ENCODE measurements around the gene ZCCHC8. TPM values are rescaled to one million over a fixed set of nuclear protein-coding genes. Genes with fewer than 3 reads are reported as not detected.
"Not testable (repeated sequence)": the region's sequence is repeated elsewhere in the genome, so short reads cannot be mapped to it uniquely, and the experiment has no call there.

The ZCCHC8 gene
- total RNA-seq, 2 experiments from 2014 or later, result 49.4 to 54.8 TPM

GRCh38 chr12:122469856-122470255 lies 30.9 kb downstream of the ZCCHC8 start:
- not testable (repeated sequence) for H3K27ac ChIP-seq (ENCODE audit: low read depth in 1 of 2, low read length in 2 of 2); H3K9me3 Mint-ChIP-seq; H3K27ac Mint-ChIP-seq; H3K4me3 Mint-ChIP-seq; H3K27me3 Mint-ChIP-seq; ATAC-seq (ENCODE audit: poor library complexity); H3K4me3 ChIP-seq (ENCODE audit: low read length); H3K27me3 ChIP-seq (ENCODE audit: control insufficient read depth in 1 of 2, insufficient read depth in 2 of 2, low read length in 2 of 2); H3K4me1 ChIP-seq (ENCODE audit: insufficient read depth, low read length); DNase-seq; H3K9me3 ChIP-seq (ENCODE audit: control insufficient read depth in 1 of 2, insufficient read depth in 1 of 2, low read length in 2 of 2); H3K4me1 Mint-ChIP-seq (ENCODE audit: low read depth)
- intact Hi-C loops (cut with DNase I, micrococcal nuclease), result loop anchor here in 1 of 2 experiments (5.0 kb wide), 2 partner anchors 48 to 133 kb away; partner anchors contain the start of gene CLIP1
- CTCF ChIA-PET, result interaction anchor here (5.8 kb wide), 1 partner anchor 71 kb away, joined by 84 read pairs; no protein-coding TSS in a partner anchor
- H3K36me3 ChIP-seq (ENCODE audit: insufficient read depth, low read length), result peaks cover 24% of the 10 kb centered on the region
- peaks cover 24% of the 10 kb centered on the region for H3K36me3 Mint-ChIP-seq (ENCODE audit: low read depth)
- POLR2A ChIA-PET, result interaction anchor here (1.5 kb wide), 1 partner anchor 70 kb away, joined by 4 read pairs; no protein-coding TSS in a partner anchor

GRCh38 chr12:122467983-122468382 lies 32.7 kb downstream of the ZCCHC8 start:
- peaks cover 6% of the 10 kb centered on the region for H3K36me3 Mint-ChIP-seq (ENCODE audit: low read depth)
- no peak overlapping the region for H3K4me3 ChIP-seq (ENCODE audit: low read length)
- peaks cover 6% of the 10 kb centered on the region for H3K36me3 ChIP-seq (ENCODE audit: insufficient read depth, low read length)
- H3K27ac ChIP-seq (ENCODE audit: low read depth in 1 of 2, low read length in 2 of 2), result no peak overlapping the region
- DNase-seq (no peak), ATAC-seq (ENCODE audit: poor library complexity) (no peak)
- no peaks in the 10 kb centered on the region for H3K4me1 ChIP-seq (ENCODE audit: insufficient read depth, low read length)
- H3K4me1 Mint-ChIP-seq (ENCODE audit: low read depth), result peaks cover 9% of the 10 kb centered on the region
- H3K27me3 Mint-ChIP-seq, result no peaks in the 10 kb centered on the region
- ChIA-PET CTCF (interaction anchor here (0.6 kb wide), 1 partner anchor 166 kb away, joined by 3 read pairs; no protein-coding TSS in a partner anchor), POLR2A (no interaction called here)
- H3K9me3 ChIP-seq (ENCODE audit: control insufficient read depth in 1 of 2, insufficient read depth in 1 of 2, low read length in 2 of 2), result no peaks in the 10 kb centered on the region
- H3K9me3 Mint-ChIP-seq, result no peaks in the 10 kb centered on the region
- H3K4me3 Mint-ChIP-seq, result no peak overlapping the region
- H3K27ac Mint-ChIP-seq, result no peak overlapping the region
- H3K27me3 ChIP-seq (ENCODE audit: control insufficient read depth in 1 of 2, insufficient read depth in 2 of 2, low read length in 2 of 2), result no peaks in the 10 kb centered on the region
- no peak for TF ChIP-seq CTCF (IDR thresholded peaks at IDR 0.05)
- intact Hi-C loops (cut with DNase I, micrococcal nuclease), result loop anchor here in 1 of 2 experiments (5.0 kb wide), 1 partner anchor 46 kb away; the partner anchor contains the start of gene CLIP1

DNA sequence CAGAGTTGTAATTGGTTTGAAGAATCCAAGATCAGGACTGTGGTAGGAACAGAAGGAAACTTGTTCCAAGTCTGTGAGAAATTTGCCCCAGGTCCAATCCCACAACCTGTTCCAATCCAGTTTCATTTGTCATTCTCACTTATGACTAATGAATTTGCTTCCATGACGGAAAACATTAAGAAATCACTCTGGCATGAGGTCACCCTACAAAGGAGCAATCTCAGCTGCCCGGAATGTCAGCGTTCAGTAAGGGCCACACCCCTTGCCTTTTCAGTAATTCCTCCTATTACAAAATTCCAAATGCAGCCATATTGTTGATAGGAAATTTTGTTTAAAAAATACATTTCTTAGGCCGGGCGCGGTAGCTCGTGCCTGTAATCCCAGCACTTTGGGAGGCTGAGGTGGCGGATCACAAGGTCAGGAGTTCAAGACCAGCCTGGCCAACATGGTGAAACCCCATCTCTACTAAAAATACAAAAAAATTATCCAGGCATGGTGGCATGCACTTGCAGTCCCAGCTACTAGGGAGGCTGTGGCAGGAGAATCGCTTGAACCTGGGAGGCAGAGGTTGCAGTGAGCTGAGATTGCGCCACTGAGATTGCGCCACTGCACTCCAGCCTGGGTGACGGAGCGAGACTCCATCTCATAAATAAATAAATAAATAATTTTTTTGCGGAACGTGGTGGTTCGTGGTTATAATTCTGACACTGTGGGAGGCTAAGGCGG lies 36.3 kb downstream of the ZCCHC8 start:
- H3K4me1 ChIP-seq (ENCODE audit: insufficient read depth, low read length); CTCF ChIA-PET; ATAC-seq (ENCODE audit: poor library complexity): not testable (repeated sequence)

GRCh38 chr12:122460641-122461040 lies 40.1 kb downstream of the ZCCHC8 start:
- H3K9me3 Mint-ChIP-seq, result no peaks in the 10 kb centered on the region
- no peak for DNase-seq
- intact Hi-C loops (cut with DNase I, micrococcal nuclease), result no loop called here
- no peak for TF ChIP-seq CTCF (IDR thresholded peaks at IDR 0.05)
- H3K4me1 ChIP-seq (ENCODE audit: insufficient read depth, low read length), result peaks cover 8% of the 10 kb centered on the region
- H3K4me3 Mint-ChIP-seq, result no peak overlapping the region
- POLR2A ChIA-PET, result no interaction called here
- no peak for ATAC-seq (ENCODE audit: poor library complexity)
- no peaks in the 10 kb centered on the region for H3K27me3 Mint-ChIP-seq
- H3K27me3 ChIP-seq (ENCODE audit: control insufficient read depth in 1 of 2, insufficient read depth in 2 of 2, low read length in 2 of 2), result no peaks in the 10 kb centered on the region
- H3K36me3 ChIP-seq (ENCODE audit: insufficient read depth, low read length), result no peaks in the 10 kb centered on the region
- H3K4me1 Mint-ChIP-seq (ENCODE audit: low read depth), result peaks cover 5% of the 10 kb centered on the region
- no peaks in the 10 kb centered on the region for H3K36me3 Mint-ChIP-seq (ENCODE audit: low read depth)
- no peak overlapping the region for H3K27ac ChIP-seq (ENCODE audit: low read depth in 1 of 2, low read length in 2 of 2)
- CTCF ChIA-PET, result no interaction called here
- no peaks in the 10 kb centered on the region for H3K9me3 ChIP-seq (ENCODE audit: control insufficient read depth in 1 of 2, insufficient read depth in 1 of 2, low read length in 2 of 2)
- no peak overlapping the region for H3K27ac Mint-ChIP-seq
- H3K4me3 ChIP-seq (ENCODE audit: low read length), result no peak overlapping the region

More for the DNA sequence above, 36.3 kb downstream of the ZCCHC8 start:
- H3K27me3 ChIP-seq (ENCODE audit: control insufficient read depth in 1 of 2, insufficient read depth in 2 of 2, low read length in 2 of 2); H3K27ac ChIP-seq (ENCODE audit: low read depth in 1 of 2, low read length in 2 of 2); H3K4me3 ChIP-seq (ENCODE audit: low read length); H3K4me1 Mint-ChIP-seq (ENCODE audit: low read depth); POLR2A ChIA-PET; H3K4me3 Mint-ChIP-seq; H3K27ac Mint-ChIP-seq; H3K9me3 ChIP-seq (ENCODE audit: control insufficient read depth in 1 of 2, insufficient read depth in 1 of 2, low read length in 2 of 2); H3K36me3 Mint-ChIP-seq (ENCODE audit: low read depth); H3K27me3 Mint-ChIP-seq; H3K9me3 Mint-ChIP-seq; H3K36me3 ChIP-seq (ENCODE audit: insufficient read depth, low read length): not testable (repeated sequence)
- intact Hi-C loops (cut with DNase I, micrococcal nuclease), result loop anchor here in 1 of 2 experiments (5.0 kb wide), 1 partner anchor 42 kb away; the partner anchor contains the start of gene CLIP1
- peak in 2 of 14 experiments; percentile 38 to 44 for DNase-seq

All from CD4-positive, alpha-beta T cell (primary cell).